GM12878 (cell line): Measurements from ENCODE around the gene SBK2. TPM values are rescaled to one million over a fixed set of nuclear protein-coding genes. Genes with fewer than 3 reads are reported as not detected.

Experiments used
- ATAC-seq: fragments of 200-7000 bp; cut with Tn5 transposase; 3 replicates; pipeline ENCODE4 v1.9.1; 2020; ENCODE audit warnings: mild to moderate bottlenecking, moderate library complexity
- BruUV-seq: library from RNA; stranded (reverse); fragments of 400-500 nt; replicated peaks from 2 replicates; lab custom pipeline; 2021; lab: Mats Ljungman, UMichigan
- CTCF ChIA-PET: fragments of 300-600 bp; sonication (Branson Sonifier 250); formaldehyde crosslinking; extraction: SDS; loops from one replicate; lab custom pipeline; 2021; ENCODE audit warnings: inconsistent platforms; lab: Yijun Ruan, JAX
- POLR2A ChIA-PET: fragments of 350-600 bp; formaldehyde crosslinking; extraction: SDS; loops from one replicate; lab custom pipeline; 2021; ENCODE audit warnings: inconsistent platforms; lab: Charles Lee
- RAD21 ChIA-PET: fragments of 300-600 bp; sonication (Branson Sonifier 250); formaldehyde crosslinking; loops from one replicate; lab custom pipeline; 2023; ENCODE audit warnings: antibody characterized with exemption; ENCODE audit not compliant: unreplicated experiment; lab: Charles Lee
- SMC1A ChIA-PET: fragments of 300-600 bp; sonication (Branson Sonifier 250); formaldehyde crosslinking; loops from one replicate; lab custom pipeline; 2023; ENCODE audit not compliant: unreplicated experiment, uncharacterized antibody; lab: Charles Lee
- DNase-seq: peaks from one replicate; pipeline ENCODE4 v3.0.0-alpha.2; 2011; ENCODE audit warnings: low read depth, low spot score
- FAIRE-seq: peaks from 3 replicates; lab custom pipeline; 2011; peaks lifted over from hg19 to GRCh38; lab: Jason Lieb, UNC
- H2AFZ ChIP-seq: 2 replicates; pipeline ENCODE4 v1.6.0; 2011; ENCODE audit warnings: low read depth, low read length, control low read depth; ENCODE audit not compliant: control insufficient read depth
- H3K27ac ChIP-seq: 2 replicates; pipeline ENCODE4 v1.5.1; 2011; ENCODE audit warnings: control low read depth; ENCODE audit not compliant: control insufficient read depth, insufficient read depth
- H3K27me3 ChIP-seq, 2 experiments: replicated peaks in 1 of 2; 2 replicates each; pipeline versions ENCODE4 v1.6.0 to v1.6.1; 2011; ENCODE audit warnings: low read length in 1 of 2; ENCODE audit not compliant: control insufficient read depth in 2 of 2, insufficient read depth in 2 of 2
- H3K36me3 ChIP-seq, 2 experiments: 2 replicates each; pipeline ENCODE4 v1.5.1; 2011; ENCODE audit warnings: low read length in 1 of 2; ENCODE audit not compliant: control insufficient read depth in 2 of 2, insufficient read depth in 2 of 2
- H3K4me1 ChIP-seq: 2 replicates; pipeline ENCODE4 v1.6.1; 2011; ENCODE audit warnings: mild to moderate bottlenecking, low read length, moderate library complexity, mixed read lengths; ENCODE audit not compliant: control insufficient read depth, insufficient read depth
- H3K4me2 ChIP-seq: 2 replicates; pipeline ENCODE4 v1.6.0; 2011; ENCODE audit warnings: control low read depth; ENCODE audit not compliant: control insufficient read depth, insufficient read depth
- H3K4me3 ChIP-seq: fragments of 200-600 bp; sonication (generic); 2 replicates; pipeline ENCODE4 v1.5.1; 2016
- H3K79me2 ChIP-seq: 2 replicates; pipeline ENCODE4 v1.6.0; 2011; ENCODE audit warnings: low read length; ENCODE audit not compliant: control insufficient read depth, insufficient read depth
- H3K9ac ChIP-seq: 2 replicates; pipeline ENCODE4 v1.8.0; 2011; ENCODE audit warnings: low read length, control low read depth, mixed read lengths; ENCODE audit not compliant: control insufficient read depth, insufficient read depth
- H3K9me3 ChIP-seq: replicated peaks from 3 replicates; pipeline ENCODE4 v1.5.1; 2011; ENCODE audit warnings: mild to moderate bottlenecking, low read length; ENCODE audit not compliant: control insufficient read depth, insufficient read depth
- H4K20me1 ChIP-seq: 2 replicates; pipeline ENCODE4 v1.6.0; 2011; ENCODE audit not compliant: control insufficient read depth, insufficient read depth
- E2F4 ChIP-seq: IDR thresholded peaks from 2 replicates; pipeline ENCODE4 v1.6.1; 2012; ENCODE audit warnings: low read depth, low read length, improper control_type of control experiment
- IRF4 ChIP-seq: IDR thresholded peaks from 2 replicates; pipeline ENCODE4 v1.6.1; 2011; ENCODE audit warnings: low read depth, low read length
- SUPT20H ChIP-seq: IDR thresholded peaks from 2 replicates; pipeline ENCODE4 v1.6.1; 2011; ENCODE audit warnings: low read depth, mild to moderate bottlenecking, low read length, moderate library complexity, borderline replicate concordance; ENCODE audit not compliant: control insufficient read depth
- ZBED1 ChIP-seq: IDR thresholded peaks from 2 replicates; pipeline ENCODE4 v1.6.1; 2016; ENCODE audit warnings: borderline replicate concordance
- WGBS: methylation state at CpG from one replicate; pipeline ENCODE4 v1.1.6; 2016; ENCODE audit warnings: low lambda C conversion rate; ENCODE audit not compliant: insufficient replicate concordance, insufficient coverage; ENCODE audit errors: missing lambda C conversion rate; 5-methylcytosine and 5-hydroxymethylcytosine counted together
- in situ Hi-C: fragments of 300-500 bp; cut with MboI; formaldehyde crosslinking; loops from 9 replicates; pipeline ENCODE4 v1.14.3; 2018; ENCODE audit warnings: mixed read lengths
- intact Hi-C: fragments of 100-400 bp; cut with micrococcal nuclease; formaldehyde crosslinking; loops from one replicate; pipeline ENCODE4 v1.14.2; 2022; ENCODE audit not compliant: unreplicated experiment
- polyA plus RNA-seq, 11 experiments: library from polyadenylated mRNA; depleted of rRNA in 4 of 11; unstranded in 6 of 11; stranded (reverse) in 5 of 11; fragments of >200 nt; fragmentation: Nextera tagmentation in 4 of 11; fragmentation: Illumina TruSeq in 1 of 11; extraction: Ambion mirVana in 4 of 11; extraction: Trizol in 1 of 11; gene quantifications; 1 replicate in 1 of 11; 2 replicates in 10 of 11; pipeline versions ENCODE4 v1.2.1 to v1.2.3, GENCODE V29; 2011 to 2016; ENCODE audit warnings: inconsistent platforms in 2 of 11, missing spikeins in 2 of 11, low read depth in 1 of 11
- total RNA-seq, 4 experiments: library from RNA; depleted of rRNA in 3 of 4; stranded (reverse); fragments of >200 nt in 3 of 4; fragmentation: Illumina TruSeq in 1 of 4; extraction: Trizol in 1 of 4; gene quantifications; 2 replicates each; pipeline versions ENCODE4 v1.2.1 to v1.2.3, GENCODE V29; 2013 to 2021
- TF ChIP-seq, protein P1 (sequence below): fragments of 450-650 bp; IDR thresholded peaks from 2 replicates; pipeline ENCODE4 v1.6.1; 2016; ENCODE audit warnings: mild to moderate bottlenecking

Gene SBK2
- total and polyA plus RNA-seq, 10 of the 15 experiments (the other 5 are each of a cell fraction or from before 2014, with no cell fraction given): not detected

- H3K9me3 ChIP-seq: no peaks in the 10 kb centered on the region
- POLR2A ChIA-PET: no interaction called here
- SMC1A ChIA-PET: interaction anchor here (0.6 to 1.1 kb wide), 2 partner anchors 111 to 114 kb away, joined by 3 to 4 read pairs; no protein-coding TSS in a partner anchor
- no peak for DNase-seq
- in situ Hi-C loops: loop anchor here (5.0 to 10.0 kb wide), 2 partner anchors 113 to 295 kb away; no protein-coding TSS in a partner anchor
- H2AFZ ChIP-seq: no peak overlapping the region
- TF ChIP-seq, protein P1, sequence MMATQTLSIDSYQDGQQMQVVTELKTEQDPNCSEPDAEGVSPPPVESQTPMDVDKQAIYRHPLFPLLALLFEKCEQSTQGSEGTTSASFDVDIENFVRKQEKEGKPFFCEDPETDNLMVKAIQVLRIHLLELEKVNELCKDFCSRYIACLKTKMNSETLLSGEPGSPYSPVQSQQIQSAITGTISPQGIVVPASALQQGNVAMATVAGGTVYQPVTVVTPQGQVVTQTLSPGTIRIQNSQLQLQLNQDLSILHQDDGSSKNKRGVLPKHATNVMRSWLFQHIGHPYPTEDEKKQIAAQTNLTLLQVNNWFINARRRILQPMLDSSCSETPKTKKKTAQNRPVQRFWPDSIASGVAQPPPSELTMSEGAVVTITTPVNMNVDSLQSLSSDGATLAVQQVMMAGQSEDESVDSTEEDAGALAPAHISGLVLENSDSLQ: no peak
- no peak for TF ChIP-seq ZBED1
- no peak for TF ChIP-seq IRF4
- no peak for TF ChIP-seq E2F4
- no peak for TF ChIP-seq SUPT20H
- CTCF ChIA-PET: interaction anchor here (1.1 kb wide), 1 partner anchor 113 kb away, joined by 6 read pairs; no protein-coding TSS in a partner anchor
- ATAC-seq: no peak
- no peak overlapping the region for H3K9ac ChIP-seq
- no peaks in the 10 kb centered on the region for H3K79me2 ChIP-seq
- no peaks in the 10 kb centered on the region for H3K36me3 ChIP-seq
- intact Hi-C loops: no loop called here
- H3K27ac ChIP-seq: no peak overlapping the region
- H3K4me2 ChIP-seq: no peak overlapping the region
- H3K4me1 ChIP-seq: 0 out of 2 replicates have a peak, but pooled peaks cover 4% of the 10 kb centered on the region
- FAIRE-seq: no peak
- H4K20me1 ChIP-seq: no peaks in the 10 kb centered on the region
- H3K4me3 ChIP-seq: no peak overlapping the region
- RAD21 ChIA-PET: no interaction called here
- no peaks in the 10 kb centered on the region for H3K27me3 ChIP-seq
- 45% methylated on average over 10 of the region's 10 CpGs for WGBS
- BruUV-seq: no TSS peak
Measured at GRCh38 chr19:55519451-55520311, 17.3 kb downstream of the SBK2 start.
